ENCODE results near the gene EYA4.

- TF ChIP-seq CTCF (IDR thresholded peaks at IDR 0.05 in 8 of 11, conservative IDR thresholded peaks at IDR 0.05 in 3 of 11) (no peak), POLR2AphosphoS5 (IDR thresholded peaks at IDR 0.05) (no peak), POLR2A (IDR thresholded peaks at IDR 0.05) (no peak)
Measured at GRCh38 chr6:133368664-133369063, 127.5 kb downstream of the EYA4 start.
